ENCODE data around the gene KSR2. TPM values are rescaled to one million over a fixed set of nuclear protein-coding genes. Genes with fewer than 3 reads are reported as not detected.

KSR2 gene
- total and polyA plus RNA-seq, 2 of the 4 experiments (the other 2 are of a cell fraction), result not detected

DNA sequence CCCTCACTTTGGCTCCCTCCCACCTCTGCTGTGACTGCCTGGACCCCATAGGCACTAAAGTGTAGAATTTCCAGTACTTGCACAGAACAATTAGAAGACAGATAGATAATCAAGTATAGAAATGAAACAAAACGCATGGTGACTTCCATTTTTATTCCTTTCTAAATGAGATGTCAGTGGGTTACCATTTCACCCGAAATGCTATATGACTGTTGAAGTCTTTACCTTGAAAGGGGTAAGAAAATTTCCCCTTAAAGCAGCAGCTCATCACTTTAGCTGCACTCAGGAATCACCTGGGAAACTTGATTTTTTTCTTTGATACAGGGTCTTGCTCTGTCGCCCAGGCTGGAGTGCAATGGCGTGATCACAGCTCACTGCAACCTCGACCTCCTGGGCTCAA, 12.5 kb upstream of the KSR2 start:
- Histone ChIP-seq H3K56ac (ENCODE audit: extremely low read depth, insufficient read depth, low read length) (no peak overlapping the region), H3K9me3 (ENCODE audit: control insufficient read depth, insufficient read depth, low read length) (no peaks in the 10 kb centered on the region), H3K9ac (ENCODE audit: low read depth, low read length) (no peak overlapping the region), H3K4me1 (ENCODE audit: control insufficient read depth, insufficient read depth, low read length) (no peaks in the 10 kb centered on the region), H3K23ac (ENCODE audit: low read depth, low read length) (no peak overlapping the region), H3K36me3 (ENCODE audit: control insufficient read depth, insufficient read depth, low read length) (no peaks in the 10 kb centered on the region), H3K79me1 (ENCODE audit: low read depth in 1 of 2, low read length in 2 of 2) (no peaks in the 10 kb centered on the region), H2AFZ (replicated peaks; ENCODE audit: low read length, poor library complexity) (no peak overlapping the region), H3K9me1 (ENCODE audit: insufficient read depth, low read length) (no peaks in the 10 kb centered on the region), H3K4me3 (ENCODE audit: insufficient read depth, low read depth, low read length) (no peak overlapping the region), H4K20me1 (ENCODE audit: insufficient read depth, low read length) (no peaks in the 10 kb centered on the region), H2BK15ac (ENCODE audit: low read depth, low read length) (no peak overlapping the region), H3K18ac (ENCODE audit: low read depth, low read length) (no peak overlapping the region), H4K91ac (ENCODE audit: insufficient read depth, low read depth, low read length) (no peak overlapping the region), H2AK5ac (ENCODE audit: low read depth, low read length) (no peak overlapping the region), H4K5ac (ENCODE audit: low read depth, low read length) (no peak overlapping the region), H2BK20ac (ENCODE audit: low read depth, low read length) (no peak overlapping the region), H3K14ac (replicated peaks; ENCODE audit: low read depth, low read length) (no peak overlapping the region), H4K8ac (ENCODE audit: low read depth in 2 of 2, low read length in 2 of 2) (no peak overlapping the region), H2BK120ac (ENCODE audit: low read depth, low read length) (no peak overlapping the region), H3K4me2 (ENCODE audit: low read depth, low read length) (no peak overlapping the region), H3K27me3 (ENCODE audit: control insufficient read depth, insufficient read depth, low read length) (no peaks in the 10 kb centered on the region), H2BK5ac (ENCODE audit: low read depth, low read length, poor library complexity, severe bottlenecking) (no peak overlapping the region), H2AK9ac (replicated peaks; ENCODE audit: low read depth, low read length, poor library complexity) (no peak overlapping the region), H3K27ac (ENCODE audit: insufficient read depth, low read length) (no peak overlapping the region), H3K4ac (ENCODE audit: low read depth, low read length) (no peak overlapping the region)
- no peak for DNase-seq
- POLR2A ChIA-PET (ENCODE audit: unreplicated experiment), result no interaction called here
- intact Hi-C loops (cut with micrococcal nuclease), result no loop called here
- no peak for TF ChIP-seq CTCF (conservative IDR thresholded peaks at IDR 0.05; ENCODE audit: low read depth, low read length)
- TF ChIP-seq CHD1 (IDR thresholded peaks at IDR 0.05; ENCODE audit: low read depth, low read length), result no peak
- TF ChIP-seq MAFK (IDR thresholded peaks at IDR 0.05; ENCODE audit: low read depth, low read length), result no peak
- TF ChIP-seq MAZ (IDR thresholded peaks at IDR 0.05; ENCODE audit: borderline replicate concordance, low read depth, low read length), result no peak
- no peak for TF ChIP-seq SMC3 (IDR thresholded peaks at IDR 0.05; ENCODE audit: low read depth, low read length)
- no peak for TF ChIP-seq NFE2L2 (IDR thresholded peaks at IDR 0.05; ENCODE audit: low read depth, low read length)
- TF ChIP-seq BHLHE40 (IDR thresholded peaks at IDR 0.05; ENCODE audit: low read depth, low read length), result no peak
- no peak for TF ChIP-seq FOS (IDR thresholded peaks at IDR 0.05; ENCODE audit: low read depth, low read length)
- TF ChIP-seq, protein P1, sequence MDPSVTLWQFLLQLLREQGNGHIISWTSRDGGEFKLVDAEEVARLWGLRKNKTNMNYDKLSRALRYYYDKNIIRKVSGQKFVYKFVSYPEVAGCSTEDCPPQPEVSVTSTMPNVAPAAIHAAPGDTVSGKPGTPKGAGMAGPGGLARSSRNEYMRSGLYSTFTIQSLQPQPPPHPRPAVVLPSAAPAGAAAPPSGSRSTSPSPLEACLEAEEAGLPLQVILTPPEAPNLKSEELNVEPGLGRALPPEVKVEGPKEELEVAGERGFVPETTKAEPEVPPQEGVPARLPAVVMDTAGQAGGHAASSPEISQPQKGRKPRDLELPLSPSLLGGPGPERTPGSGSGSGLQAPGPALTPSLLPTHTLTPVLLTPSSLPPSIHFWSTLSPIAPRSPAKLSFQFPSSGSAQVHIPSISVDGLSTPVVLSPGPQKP (IDR thresholded peaks at IDR 0.05; ENCODE audit: borderline replicate concordance, low read depth, low read length), result no peak
- no peak for TF ChIP-seq RFX5 (IDR thresholded peaks at IDR 0.05; ENCODE audit: low read depth, low read length)
- TF ChIP-seq RCOR1 (IDR thresholded peaks at IDR 0.05; ENCODE audit: insufficient replicate concordance, low read length), result no peak
- TF ChIP-seq, protein P2, sequence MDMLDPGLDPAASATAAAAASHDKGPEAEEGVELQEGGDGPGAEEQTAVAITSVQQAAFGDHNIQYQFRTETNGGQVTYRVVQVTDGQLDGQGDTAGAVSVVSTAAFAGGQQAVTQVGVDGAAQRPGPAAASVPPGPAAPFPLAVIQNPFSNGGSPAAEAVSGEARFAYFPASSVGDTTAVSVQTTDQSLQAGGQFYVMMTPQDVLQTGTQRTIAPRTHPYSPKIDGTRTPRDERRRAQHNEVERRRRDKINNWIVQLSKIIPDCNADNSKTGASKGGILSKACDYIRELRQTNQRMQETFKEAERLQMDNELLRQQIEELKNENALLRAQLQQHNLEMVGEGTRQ (IDR thresholded peaks at IDR 0.05; ENCODE audit: low read depth, low read length), result no peak
- TF ChIP-seq MXI1 (IDR thresholded peaks at IDR 0.05; ENCODE audit: borderline replicate concordance, low read depth, low read length), result no peak
- TF ChIP-seq CEBPB (IDR thresholded peaks at IDR 0.05; ENCODE audit: low read depth, low read length), result no peak
- TF ChIP-seq POLR2A (IDR thresholded peaks at IDR 0.05; ENCODE audit: low read depth, low read length), result no peak
- TF ChIP-seq RAD21 (IDR thresholded peaks at IDR 0.05; ENCODE audit: low read length), result no peak
- in situ Hi-C loops (cut with MboI; ENCODE audit: low sequenced_read_pairs), result no loop called here
- WGBS, 2 experiments (ENCODE audit: extremely low coverage in 2 of 2, insufficient read length in 1 of 2), result no CpG with 5 or more reads among the region's 5 CpGs
- dilution Hi-C loops (cut with HindIII; ENCODE audit: low sequenced_read_pairs, unreplicated experiment), result no loop called here
- CTCF ChIA-PET, result interaction anchor here (0.6 kb wide), 1 partner anchor 366 kb away, joined by 3 read pairs; no protein-coding TSS in a partner anchor
- BruUV-seq (replicated peaks), result no TSS peak
- no peak for ATAC-seq (ENCODE audit: low read depth)

Data from IMR-90 (cell line).